C4-2B (cell line): ENCODE data around the gene ZNF565.

Source experiments
- CTCF ChIP-seq: fragments of 450-650 bp; conservative IDR thresholded peaks from 2 replicates; pipeline ENCODE4 v1.5.1; 2017; ENCODE audit warnings: mild to moderate bottlenecking
- ZFX ChIP-seq: fragments of 450-650 bp; IDR thresholded peaks from 2 replicates; pipeline ENCODE4 v1.6.1; 2017

GRCh38 chr19:36214386-36215275 lies at the start of gene ZNF565, which contains the start of gene ZNF146:
- TF ChIP-seq CTCF = no peak
- TF ChIP-seq ZFX = peak; percentile 89
